ENCODE measurements around the gene ATXN1.

ATXN1 gene

DNA sequence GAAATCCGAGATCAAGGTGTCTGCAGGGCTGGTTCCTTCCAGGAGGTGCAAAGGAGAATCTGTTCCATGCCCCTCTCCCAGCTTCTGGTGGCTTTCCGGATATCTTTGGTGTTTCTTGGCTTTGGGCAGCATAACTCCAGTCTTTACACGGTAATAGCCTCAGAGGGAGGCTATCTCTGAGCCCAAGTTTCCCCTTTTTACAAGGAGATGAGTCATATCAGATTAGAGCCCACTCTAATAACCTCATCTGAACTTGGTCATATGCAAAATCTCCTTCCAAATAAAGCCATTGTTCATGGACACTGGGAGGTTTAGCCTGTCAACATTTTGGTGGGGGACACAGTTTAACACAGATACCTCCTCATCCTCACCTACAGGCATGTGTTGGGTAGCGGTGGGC, 213.7 kb downstream of the ATXN1 start:
- Histone ChIP-seq H3K79me2 (ENCODE audit: low read length) (no peaks in the 10 kb centered on the region), H3K27me3 (ENCODE audit: low read depth, low read length) (peaks cover 10% of the 10 kb centered on the region; the same call in 1 of the 2 replicates), H3K4me1 (ENCODE audit: low read length) (no peaks in the 10 kb centered on the region), H3K9me3 (ENCODE audit: insufficient read depth, low read length) (no peaks in the 10 kb centered on the region), H3K9ac (ENCODE audit: low read length) (no peak overlapping the region), H3K4me3 (ENCODE audit: low read length) (no peak overlapping the region), H3K27ac (ENCODE audit: low read length) (no peak overlapping the region), H2AFZ (ENCODE audit: low read depth, low read length) (no peak overlapping the region), H3K4me2 (ENCODE audit: low read length) (no peak overlapping the region), H4K20me1 (ENCODE audit: insufficient read depth, low read length) (no peaks in the 10 kb centered on the region), H3K36me3 (replicated peaks; ENCODE audit: low read depth, low read length) (no peaks in the 10 kb centered on the region)
- TF ChIP-seq CTCF (IDR thresholded peaks at IDR 0.05; ENCODE audit: low read depth, low read length), result no peak
- TF ChIP-seq EZH2phosphoT487 (IDR thresholded peaks at IDR 0.05; ENCODE audit: low read depth), result no peak

DNA sequence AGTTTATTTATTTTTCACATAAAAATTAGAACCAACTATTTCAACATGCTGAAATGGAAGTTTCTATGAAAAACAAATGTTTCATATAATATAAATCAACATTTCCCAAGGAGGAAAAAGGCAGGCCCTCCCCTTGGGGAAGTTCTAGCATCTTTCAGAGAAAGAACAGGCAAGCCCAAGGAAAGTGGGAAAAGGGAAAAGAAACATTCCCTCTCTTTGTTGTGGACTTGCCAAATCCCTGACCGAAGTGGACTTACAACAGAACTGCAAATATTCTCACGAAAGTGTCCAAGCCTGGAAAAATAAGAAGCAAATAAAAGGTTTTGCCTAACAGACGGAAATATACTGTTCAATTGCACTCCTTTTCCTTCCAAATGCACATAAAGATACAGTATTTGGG, 214.4 kb downstream of the ATXN1 start:
- H3K4me3 ChIP-seq (ENCODE audit: low read length), result no peak overlapping the region
- H2AFZ ChIP-seq (ENCODE audit: low read depth, low read length), result no peak overlapping the region
- H3K9ac ChIP-seq (ENCODE audit: low read length), result no peak overlapping the region
- no peak for TF ChIP-seq CTCF (IDR thresholded peaks at IDR 0.05; ENCODE audit: low read depth, low read length)
- no peak for TF ChIP-seq EZH2phosphoT487 (IDR thresholded peaks at IDR 0.05; ENCODE audit: low read depth)
- H3K27me3 ChIP-seq (ENCODE audit: low read depth, low read length), result peaks cover 10% of the 10 kb centered on the region; the same call in 1 of the 2 replicates
- no peaks in the 10 kb centered on the region for H3K36me3 ChIP-seq (replicated peaks; ENCODE audit: low read depth, low read length)
- H4K20me1 ChIP-seq (ENCODE audit: insufficient read depth, low read length), result no peaks in the 10 kb centered on the region
- H3K9me3 ChIP-seq (ENCODE audit: insufficient read depth, low read length), result no peaks in the 10 kb centered on the region
- no peak overlapping the region for H3K4me2 ChIP-seq (ENCODE audit: low read length)
- no peaks in the 10 kb centered on the region for H3K4me1 ChIP-seq (ENCODE audit: low read length)
- no peak overlapping the region for H3K27ac ChIP-seq (ENCODE audit: low read length)
- H3K79me2 ChIP-seq (ENCODE audit: low read length), result no peaks in the 10 kb centered on the region

DNA sequence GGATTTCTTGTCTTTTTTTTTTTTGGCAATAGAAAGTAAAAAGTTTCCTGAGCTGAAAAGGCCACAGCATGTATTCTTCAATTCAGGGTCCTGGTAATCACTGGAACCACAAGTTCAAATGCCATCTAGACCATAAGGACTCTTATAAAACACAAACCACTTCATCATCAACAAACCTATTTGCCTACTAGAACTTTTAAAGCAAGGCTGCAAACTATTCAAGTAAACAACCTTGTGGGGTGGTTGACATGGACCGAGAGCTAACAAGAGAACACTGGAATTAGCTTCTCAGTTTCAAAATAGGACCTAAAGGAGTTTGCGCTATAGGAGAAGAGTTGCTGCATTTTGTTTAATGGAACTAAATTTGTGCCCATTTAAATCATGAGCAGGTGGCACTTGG, 215.9 kb downstream of the ATXN1 start:
- H3K9me3 ChIP-seq (ENCODE audit: insufficient read depth, low read length), result no peaks in the 10 kb centered on the region
- peaks cover 10% of the 10 kb centered on the region; the same call in 1 of the 2 replicates for H3K27me3 ChIP-seq (ENCODE audit: low read depth, low read length)
- H2AFZ ChIP-seq (ENCODE audit: low read depth, low read length), result no peak overlapping the region
- no peak overlapping the region for H3K9ac ChIP-seq (ENCODE audit: low read length)
- H3K4me1 ChIP-seq (ENCODE audit: low read length), result no peaks in the 10 kb centered on the region
- TF ChIP-seq EZH2phosphoT487 (IDR thresholded peaks at IDR 0.05; ENCODE audit: low read depth) (no peak), CTCF (IDR thresholded peaks at IDR 0.05; ENCODE audit: low read depth, low read length) (no peak)
- no peak overlapping the region for H3K4me2 ChIP-seq (ENCODE audit: low read length)
- no peaks in the 10 kb centered on the region for H3K36me3 ChIP-seq (replicated peaks; ENCODE audit: low read depth, low read length)
- H4K20me1 ChIP-seq (ENCODE audit: insufficient read depth, low read length), result no peaks in the 10 kb centered on the region
- H3K4me3 ChIP-seq (ENCODE audit: low read length), result no peak overlapping the region
- no peaks in the 10 kb centered on the region for H3K79me2 ChIP-seq (ENCODE audit: low read length)
- no peak overlapping the region for H3K27ac ChIP-seq (ENCODE audit: low read length)

- no peak overlapping the region for H3K9ac ChIP-seq (ENCODE audit: low read length)
- no peaks in the 10 kb centered on the region for H3K9me3 ChIP-seq (ENCODE audit: insufficient read depth, low read length)
- H3K27ac ChIP-seq (ENCODE audit: low read length), result no peak overlapping the region
- H4K20me1 ChIP-seq (ENCODE audit: insufficient read depth, low read length), result no peaks in the 10 kb centered on the region
- no peaks in the 10 kb centered on the region for H3K36me3 ChIP-seq (replicated peaks; ENCODE audit: low read depth, low read length)
- no peak overlapping the region for H3K4me2 ChIP-seq (ENCODE audit: low read length)
- TF ChIP-seq CTCF (IDR thresholded peaks at IDR 0.05; ENCODE audit: low read depth, low read length), result no peak
- TF ChIP-seq EZH2phosphoT487 (IDR thresholded peaks at IDR 0.05; ENCODE audit: low read depth), result no peak
- H3K27me3 ChIP-seq (ENCODE audit: low read depth, low read length), result peaks cover 10% of the 10 kb centered on the region; the same call in 1 of the 2 replicates
- no peak overlapping the region for H3K4me3 ChIP-seq (ENCODE audit: low read length)
- H2AFZ ChIP-seq (ENCODE audit: low read depth, low read length), result no peak overlapping the region
- H3K4me1 ChIP-seq (ENCODE audit: low read length), result no peaks in the 10 kb centered on the region
- no peaks in the 10 kb centered on the region for H3K79me2 ChIP-seq (ENCODE audit: low read length)
Measured at GRCh38 chr6:16544521-16544920, 216.7 kb downstream of the ATXN1 start.
